Ishikawa (cell line): ENCODE data around the gene PUS3.

Experiments used
- CEBPB ChIP-seq: IDR thresholded peaks from 2 replicates; pipeline ENCODE4 v1.6.1; 2012
- CREB1 ChIP-seq: IDR thresholded peaks from 2 replicates; pipeline ENCODE4 v1.6.1; 2012; ENCODE audit warnings: low read depth
- EGR1 ChIP-seq: IDR thresholded peaks from 2 replicates; pipeline ENCODE4 v1.6.1; 2012
- EP300 ChIP-seq: IDR thresholded peaks from 2 replicates; pipeline ENCODE4 v1.6.1; 2012; ENCODE audit warnings: borderline replicate concordance
- FOXM1 ChIP-seq: IDR thresholded peaks from 2 replicates; pipeline ENCODE4 v1.6.1; 2012; ENCODE audit warnings: low read depth, borderline replicate concordance
- NFIC ChIP-seq: IDR thresholded peaks from 2 replicates; pipeline ENCODE4 v1.6.1; 2012
- RAD21 ChIP-seq: IDR thresholded peaks from 2 replicates; pipeline ENCODE4 v1.6.1; 2012; ENCODE audit warnings: low read depth
- REST ChIP-seq: IDR thresholded peaks from 2 replicates; pipeline ENCODE4 v1.6.1; 2012; ENCODE audit warnings: low read depth, mild to moderate bottlenecking
- TAF1 ChIP-seq: IDR thresholded peaks from 2 replicates; pipeline ENCODE4 v1.6.1; 2012; ENCODE audit warnings: low read depth, mild to moderate bottlenecking
- TCF12 ChIP-seq: IDR thresholded peaks from 2 replicates; pipeline ENCODE4 v1.6.1; 2012; ENCODE audit warnings: low read depth
- TEAD4 ChIP-seq: IDR thresholded peaks from 2 replicates; pipeline ENCODE4 v1.6.1; 2012
- YY1 ChIP-seq: IDR thresholded peaks from 2 replicates; pipeline ENCODE4 v1.6.1; 2012; ENCODE audit warnings: low read depth
- ZBTB7A ChIP-seq: IDR thresholded peaks from 2 replicates; pipeline ENCODE4 v1.6.1; 2012; ENCODE audit warnings: low read depth
- TF ChIP-seq, protein P1 (sequence below): IDR thresholded peaks from 2 replicates; pipeline ENCODE4 v1.6.1; 2012
- TF ChIP-seq, protein P2 (sequence below): IDR thresholded peaks from 2 replicates; pipeline ENCODE4 v1.6.1; 2012

The PUS3 gene

GRCh38 chr11:125874556-125875124, 28.4 kb downstream of the PUS3 start:
- TF ChIP-seq RAD21 (peak; percentile 92), NFIC (no peak), CREB1 (no peak)

DNA sequence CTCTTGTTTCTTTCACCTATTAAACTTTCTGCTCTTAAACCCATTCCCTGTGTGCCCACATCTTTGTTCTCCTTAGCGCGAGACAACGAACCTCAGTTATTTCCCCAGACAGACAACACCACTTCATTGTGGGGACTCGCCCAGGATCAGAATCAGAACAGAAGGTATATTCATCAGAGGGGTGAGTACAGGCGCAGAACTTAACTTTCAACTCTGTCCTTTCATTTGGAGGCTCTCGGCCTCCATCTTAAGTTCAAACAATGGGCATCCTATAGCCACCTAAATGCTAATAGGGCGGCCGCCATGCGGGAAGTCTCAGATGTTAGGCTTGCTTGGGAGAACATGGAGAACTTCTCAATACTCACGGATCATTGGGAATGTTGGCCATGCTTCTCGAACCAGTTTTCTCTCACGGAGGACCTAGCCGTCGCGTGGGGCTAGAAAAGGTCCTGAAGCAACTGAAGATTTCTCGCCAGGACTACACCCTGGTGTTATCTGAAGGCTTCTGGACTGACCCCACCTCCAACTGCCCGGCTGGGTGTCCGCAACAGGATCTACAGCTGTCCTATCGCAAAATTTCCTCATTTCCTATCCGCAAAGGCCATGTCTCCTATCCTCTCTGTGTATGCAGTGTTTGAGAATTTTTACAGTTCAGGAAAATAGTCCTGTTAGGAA, 29.0 kb downstream of the PUS3 start:
- TF ChIP-seq REST, result no peak
- TF ChIP-seq CREB1, result no peak
- TF ChIP-seq EP300, result no peak

DNA sequence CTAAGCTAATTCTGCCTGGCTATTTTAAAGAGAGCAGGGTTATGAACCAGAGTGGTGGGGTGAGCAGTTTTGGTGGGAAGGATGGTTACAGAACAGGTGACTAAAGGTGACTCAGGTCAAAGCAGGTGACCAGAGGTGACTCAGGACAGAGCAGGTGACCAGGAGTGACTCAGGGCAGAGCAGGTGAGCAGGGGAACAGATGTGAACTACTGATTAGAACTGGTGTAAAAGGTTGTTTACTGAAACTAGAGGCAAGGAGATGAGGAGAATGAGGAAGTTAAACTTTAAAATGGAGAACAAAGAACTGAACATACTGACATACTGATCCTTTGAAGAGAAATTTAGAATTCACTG, 30.9 kb downstream of the PUS3 start:
- no peak for TF ChIP-seq EP300
- TF ChIP-seq YY1, result no peak
- TF ChIP-seq TCF12, result no peak
- TF ChIP-seq TAF1, result no peak
- TF ChIP-seq CREB1, result no peak
- TF ChIP-seq, protein P1, sequence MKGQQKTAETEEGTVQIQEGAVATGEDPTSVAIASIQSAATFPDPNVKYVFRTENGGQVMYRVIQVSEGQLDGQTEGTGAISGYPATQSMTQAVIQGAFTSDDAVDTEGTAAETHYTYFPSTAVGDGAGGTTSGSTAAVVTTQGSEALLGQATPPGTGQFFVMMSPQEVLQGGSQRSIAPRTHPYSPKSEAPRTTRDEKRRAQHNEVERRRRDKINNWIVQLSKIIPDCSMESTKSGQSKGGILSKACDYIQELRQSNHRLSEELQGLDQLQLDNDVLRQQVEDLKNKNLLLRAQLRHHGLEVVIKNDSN, result no peak
- TF ChIP-seq, protein P2, sequence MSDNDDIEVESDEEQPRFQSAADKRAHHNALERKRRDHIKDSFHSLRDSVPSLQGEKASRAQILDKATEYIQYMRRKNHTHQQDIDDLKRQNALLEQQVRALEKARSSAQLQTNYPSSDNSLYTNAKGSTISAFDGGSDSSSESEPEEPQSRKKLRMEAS, result no peak
- no peak for TF ChIP-seq RAD21
- no peak for TF ChIP-seq FOXM1
- TF ChIP-seq ZBTB7A, result no peak
- no peak for TF ChIP-seq REST

GRCh38 chr11:125871391-125872137, 31.4 kb downstream of the PUS3 start:
- TF ChIP-seq TEAD4, result no peak
- peak; percentile 73 for TF ChIP-seq RAD21

DNA sequence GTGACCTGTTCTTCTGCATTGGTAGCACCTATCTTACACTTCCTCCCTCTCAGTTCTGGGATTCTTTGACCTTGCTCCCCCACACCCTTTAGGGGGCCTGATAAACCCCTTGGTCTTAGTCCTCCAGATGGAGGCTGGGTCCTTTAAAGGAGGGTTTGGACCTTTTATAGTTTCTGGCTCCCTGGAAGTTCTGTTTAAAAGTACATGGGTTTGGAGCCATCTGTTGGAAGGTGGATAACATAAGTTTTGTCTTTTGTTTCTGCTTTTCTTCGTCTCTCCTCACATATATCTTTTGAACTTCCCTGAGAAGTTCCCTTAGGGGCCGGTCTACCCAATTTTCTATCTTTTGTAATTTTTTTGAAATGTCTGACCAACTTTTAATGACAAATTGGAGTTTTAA, 33.5 kb downstream of the PUS3 start:
- TF ChIP-seq REST (no peak), NFIC (no peak), YY1 (no peak), FOXM1 (no peak), TEAD4 (no peak), EGR1 (no peak), RAD21 (no peak), ZBTB7A (no peak), CREB1 (no peak), TCF12 (no peak), TAF1 (no peak), CEBPB (no peak), EP300 (no peak)
- TF ChIP-seq, protein P1, result no peak
- TF ChIP-seq, protein P2, result no peak
